Muscle of back (tissue), 11 donors: ENCODE data around the gene TIMP2. TPM values are rescaled to one million over a fixed set of nuclear protein-coding genes. Genes with fewer than 3 reads are reported as not detected.
A peak's percentile ranks its signal among the peaks of the same experiment; 100 is the strongest.
"Not testable (repeated sequence)": the region's sequence is repeated elsewhere in the genome, so short reads cannot be mapped to it uniquely, and the experiment has no call there.

ENCODE experiments used
- DNase-seq, 3 donors: peaks; one replicate each; pipeline versions ENCODE4 v3.0.0 to v3.0.0-alpha.2; 2013
- polyA plus RNA-seq, 10 donors: library from polyadenylated mRNA; unstranded; fragments of 120-200 nt; gene quantifications; one replicate each; pipeline ENCODE4 v1.2.1, GENCODE V29; 2013; ENCODE audit not compliant: insufficient read length in 10 of 10

TIMP2 gene
- polyA plus RNA-seq, 10 donors: 178 to 277 (median 220) TPM

GRCh38 chr17:78958641-78959127, 33.5 kb upstream of the TIMP2 start:
- DNase-seq: no peak

GRCh38 chr17:78957128-78957527, 31.9 kb upstream of the TIMP2 start:
- DNase-seq: peak in 1 of 3 donors; percentile 70

- DNase-seq: no peak
Measured at GRCh38 chr17:78956254-78956653, 31.1 kb upstream of the TIMP2 start.

GRCh38 chr17:78954684-78955083, 29.5 kb upstream of the TIMP2 start:
- no peak for DNase-seq

GRCh38 chr17:78953356-78954350, 28.5 kb upstream of the TIMP2 start:
- peak in 2 of 3 donors; percentile 50 to 69 for DNase-seq

GRCh38 chr17:78952706-78953105, 27.5 kb upstream of the TIMP2 start:
- DNase-seq: no peak

GRCh38 chr17:78951967-78952551, 26.9 kb upstream of the TIMP2 start:
- no peak for DNase-seq

GRCh38 chr17:78950870-78951269, 25.7 kb upstream of the TIMP2 start:
- no peak for DNase-seq

GRCh38 chr17:78947235-78948149, 22.3 kb upstream of the TIMP2 start:
- DNase-seq: no peak

- no peak for DNase-seq
Measured at GRCh38 chr17:78946631-78947030, 21.4 kb upstream of the TIMP2 start.

GRCh38 chr17:78946131-78946530, 20.9 kb upstream of the TIMP2 start:
- DNase-seq: no peak

GRCh38 chr17:78945455-78945854, 20.3 kb upstream of the TIMP2 start:
- not testable (repeated sequence) for DNase-seq

GRCh38 chr17:78944956-78945355, 19.8 kb upstream of the TIMP2 start:
- no peak for DNase-seq

- DNase-seq: no peak
Measured at GRCh38 chr17:78944026-78944425, 18.8 kb upstream of the TIMP2 start.

- DNase-seq: no peak
Measured at GRCh38 chr17:78940708-78941107, 15.5 kb upstream of the TIMP2 start.

GRCh38 chr17:78940258-78940657, 15.1 kb upstream of the TIMP2 start:
- no peak for DNase-seq

GRCh38 chr17:78939615-78940014, 14.4 kb upstream of the TIMP2 start:
- DNase-seq: no peak

- DNase-seq: no peak
Measured at GRCh38 chr17:78937561-78937960, 12.4 kb upstream of the TIMP2 start.

- DNase-seq: peak; percentile 86 to 96 (median 94)
Measured at GRCh38 chr17:78935419-78936323, 10.5 kb upstream of the TIMP2 start.

GRCh38 chr17:78934681-78935418, 9.7 kb upstream of the TIMP2 start:
- DNase-seq: no peak
